ENCODE data around the gene NPEPL1. TPM values are rescaled to one million over a fixed set of nuclear protein-coding genes. Genes with fewer than 3 reads are reported as not detected.

Gene NPEPL1
- polyA plus RNA-seq, 2 of the 4 experiments (the other 2 are of a cell fraction): 8.6 to 34.6 TPM

GRCh38 chr20:58711266-58712051 is 18.9 kb downstream of the NPEPL1 start:
- no peak overlapping the region for H3K4me3 ChIP-seq
- no peaks in the 10 kb centered on the region for H3K9me3 ChIP-seq
- 88% methylated on average over 20 of the region's 21 CpGs for WGBS (ENCODE audit: missing lambda C conversion rate)
- no peak for ATAC-seq
- ChIA-PET POLR2A (no interaction called here), CTCF (interaction anchor here (0.6 to 0.7 kb wide), 2 partner anchors 7 to 15 kb away, joined by 3 read pairs; no protein-coding TSS in a partner anchor)
- no peaks in the 10 kb centered on the region for H3K4me1 ChIP-seq
- H3K27ac ChIP-seq: no peak overlapping the region
- TF ChIP-seq FOSL2 (IDR thresholded peaks at IDR 0.05) (no peak), FOSL2 (CRISPR knock-in tag; IDR thresholded peaks at IDR 0.05) (no peak)
- no peak for DNase-seq (ENCODE audit: low read depth in 1 of 2, low spot score in 1 of 2)
- no peak for FAIRE-seq
- no peak overlapping the region for H3K4me2 ChIP-seq

- Histone ChIP-seq H3K9me3 (no peaks in the 10 kb centered on the region), H3K27ac (no peak overlapping the region), H3K4me1 (no peaks in the 10 kb centered on the region), H3K4me3 (no peak overlapping the region), H3K4me2 (no peak overlapping the region)
- 87% methylated on average over 13 of the region's 19 CpGs for WGBS (ENCODE audit: missing lambda C conversion rate)
- DNase-seq (ENCODE audit: low read depth in 1 of 2, low spot score in 1 of 2) (no peak), ATAC-seq (no peak), FAIRE-seq (no peak)
- POLR2A ChIA-PET: interaction anchor here (0.6 kb wide), 1 partner anchor 20 kb away, joined by 5 read pairs; no protein-coding TSS in a partner anchor
- TF ChIP-seq TP53 (CRISPR knock-in tag; IDR thresholded peaks at IDR 0.05) (no peak), RCOR1 (IDR thresholded peaks at IDR 0.05; ENCODE audit: low read depth, low read length) (no peak), FOSL2 (IDR thresholded peaks at IDR 0.05) (no peak), FOSL2 (CRISPR knock-in tag; IDR thresholded peaks at IDR 0.05) (no peak), PBX3 (IDR thresholded peaks at IDR 0.05) (no peak), ZC3H11A (IDR thresholded peaks at IDR 0.05) (no peak), FOXS1 (CRISPR knock-in tag; IDR thresholded peaks at IDR 0.05) (no peak), NR3C1 (IDR thresholded peaks at IDR 0.05) (no peak), REST (IDR thresholded peaks at IDR 0.05) (no peak), HMGXB4 (CRISPR knock-in tag; IDR thresholded peaks at IDR 0.05; ENCODE audit: borderline replicate concordance) (no peak), NFE2L2 (conservative IDR thresholded peaks at IDR 0.05; ENCODE audit: low read length) (no peak), RAD21 (conservative IDR thresholded peaks at IDR 0.05 in 1 of 2, IDR thresholded peaks at IDR 0.05 in 1 of 2) (no peak), EP300 (IDR thresholded peaks at IDR 0.05) (no peak)
- CTCF ChIA-PET: interaction anchor here (0.6 to 1.2 kb wide), 2 partner anchors 8 to 13 kb away, joined by 3 read pairs; no protein-coding TSS in a partner anchor
Observed at GRCh38 chr20:58712151-58712791, 19.7 kb downstream of the NPEPL1 start.

Measured in A549 (cell line).